Stimulated activated CD8-positive, alpha-beta memory T cell treated with anti-CD3 and anti-CD28 coated beads, Interleukin-15, amount 100 ng/mL, for 1 hour (primary cell): Measurements from ENCODE around the gene KIF4A.
A peak's percentile ranks its signal among the peaks of the same experiment; 100 is the strongest.
"Not testable (repeated sequence)": the region's sequence is repeated elsewhere in the genome, so short reads cannot be mapped to it uniquely, and the experiment has no call there.

ENCODE experiments used
- DNase-seq: peaks from one replicate; pipeline ENCODE4 v3.0.0-alpha.2; 2020; ENCODE audit warnings: low read depth

Gene KIF4A, protein sequence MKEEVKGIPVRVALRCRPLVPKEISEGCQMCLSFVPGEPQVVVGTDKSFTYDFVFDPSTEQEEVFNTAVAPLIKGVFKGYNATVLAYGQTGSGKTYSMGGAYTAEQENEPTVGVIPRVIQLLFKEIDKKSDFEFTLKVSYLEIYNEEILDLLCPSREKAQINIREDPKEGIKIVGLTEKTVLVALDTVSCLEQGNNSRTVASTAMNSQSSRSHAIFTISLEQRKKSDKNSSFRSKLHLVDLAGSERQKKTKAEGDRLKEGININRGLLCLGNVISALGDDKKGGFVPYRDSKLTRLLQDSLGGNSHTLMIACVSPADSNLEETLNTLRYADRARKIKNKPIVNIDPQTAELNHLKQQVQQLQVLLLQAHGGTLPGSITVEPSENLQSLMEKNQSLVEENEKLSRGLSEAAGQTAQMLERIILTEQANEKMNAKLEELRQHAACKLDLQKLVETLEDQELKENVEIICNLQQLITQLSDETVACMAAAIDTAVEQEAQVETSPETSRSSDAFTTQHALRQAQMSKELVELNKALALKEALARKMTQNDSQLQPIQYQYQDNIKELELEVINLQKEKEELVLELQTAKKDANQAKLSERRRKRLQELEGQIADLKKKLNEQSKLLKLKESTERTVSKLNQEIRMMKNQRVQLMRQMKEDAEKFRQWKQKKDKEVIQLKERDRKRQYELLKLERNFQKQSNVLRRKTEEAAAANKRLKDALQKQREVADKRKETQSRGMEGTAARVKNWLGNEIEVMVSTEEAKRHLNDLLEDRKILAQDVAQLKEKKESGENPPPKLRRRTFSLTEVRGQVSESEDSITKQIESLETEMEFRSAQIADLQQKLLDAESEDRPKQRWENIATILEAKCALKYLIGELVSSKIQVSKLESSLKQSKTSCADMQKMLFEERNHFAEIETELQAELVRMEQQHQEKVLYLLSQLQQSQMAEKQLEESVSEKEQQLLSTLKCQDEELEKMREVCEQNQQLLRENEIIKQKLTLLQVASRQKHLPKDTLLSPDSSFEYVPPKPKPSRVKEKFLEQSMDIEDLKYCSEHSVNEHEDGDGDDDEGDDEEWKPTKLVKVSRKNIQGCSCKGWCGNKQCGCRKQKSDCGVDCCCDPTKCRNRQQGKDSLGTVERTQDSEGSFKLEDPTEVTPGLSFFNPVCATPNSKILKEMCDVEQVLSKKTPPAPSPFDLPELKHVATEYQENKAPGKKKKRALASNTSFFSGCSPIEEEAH

DNA sequence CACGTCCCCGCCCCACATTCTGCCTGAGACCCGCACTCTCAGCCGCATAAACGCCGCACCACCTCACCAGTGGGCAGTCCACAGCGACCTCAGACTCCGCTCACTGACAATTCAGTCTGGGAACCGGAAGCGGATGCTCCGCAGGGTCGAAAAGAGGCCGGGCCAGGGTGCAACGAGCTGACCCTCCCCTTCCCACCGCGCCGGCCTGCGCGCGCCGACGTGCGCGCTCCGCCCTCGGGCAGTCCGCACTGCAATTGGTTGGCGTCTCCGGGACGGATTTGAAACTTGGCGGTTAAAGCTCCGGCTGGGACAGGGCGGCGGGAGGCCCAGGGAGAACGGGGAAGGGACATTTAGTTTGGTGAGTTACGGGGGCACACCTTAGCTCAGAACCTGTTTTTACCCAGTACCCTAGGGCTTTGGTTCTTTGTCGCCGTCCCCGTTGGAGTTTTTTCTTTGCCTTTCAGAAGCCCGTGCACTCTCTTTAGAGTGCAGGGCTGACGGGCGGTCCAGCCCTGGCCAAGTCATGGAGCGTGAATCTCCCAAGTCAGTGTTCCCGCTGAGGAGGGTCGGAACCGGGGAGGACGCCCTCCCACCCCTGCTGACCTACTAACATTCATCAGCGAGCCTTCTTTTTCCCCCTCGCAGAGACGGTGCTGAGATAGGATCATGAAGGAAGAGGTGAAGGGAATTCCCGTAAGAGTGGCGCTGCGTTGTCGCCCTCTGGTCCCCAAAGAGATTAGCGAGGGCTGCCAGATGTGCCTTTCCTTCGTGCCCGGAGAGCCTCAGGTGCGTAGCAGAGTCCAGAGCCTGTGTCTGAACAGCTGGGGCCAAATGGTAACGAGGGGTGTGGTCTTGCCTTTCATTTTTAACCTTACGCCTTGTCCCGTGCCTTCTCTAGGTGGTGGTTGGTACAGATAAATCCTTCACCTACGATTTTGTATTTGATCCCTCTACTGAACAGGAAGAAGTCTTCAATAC lies at the start of gene KIF4A, which contains the start of gene PDZD11:
Gene KIF4A, plus strand, starts transcription at position 312 of the 978 bp plus-strand sequence. Its CDS starts 355 bp downstream, at position 667.
Gene PDZD11, minus strand, starts transcription at position 135 of the 978 bp plus-strand sequence. CDS start 586 bp downstream, outside the sequence.
- DNase-seq = peak; percentile 40

- DNase-seq = no peak
Measured at GRCh38 chrX:70240751-70241150, 49.2 kb upstream of the KIF4A start.

DNA sequence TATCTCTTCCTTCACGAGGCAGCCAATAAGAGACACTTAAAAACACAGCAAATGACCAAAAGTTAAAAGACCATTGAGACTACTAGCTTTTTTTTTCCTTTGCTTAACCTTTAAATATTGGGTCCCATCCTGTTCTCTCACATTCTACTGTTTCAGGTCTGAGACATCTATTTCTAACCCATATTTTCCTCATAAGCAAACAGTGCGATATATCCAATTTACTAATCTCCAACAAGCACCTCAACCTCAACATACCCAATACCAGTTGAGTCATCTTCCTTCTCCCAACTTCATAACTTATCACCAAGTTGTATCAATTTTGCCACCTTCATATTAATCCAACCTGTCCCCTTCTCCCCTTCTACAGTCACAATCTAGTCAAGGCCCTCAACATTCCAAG lies 48.4 kb upstream of the KIF4A start:
- DNase-seq = no peak

DNA sequence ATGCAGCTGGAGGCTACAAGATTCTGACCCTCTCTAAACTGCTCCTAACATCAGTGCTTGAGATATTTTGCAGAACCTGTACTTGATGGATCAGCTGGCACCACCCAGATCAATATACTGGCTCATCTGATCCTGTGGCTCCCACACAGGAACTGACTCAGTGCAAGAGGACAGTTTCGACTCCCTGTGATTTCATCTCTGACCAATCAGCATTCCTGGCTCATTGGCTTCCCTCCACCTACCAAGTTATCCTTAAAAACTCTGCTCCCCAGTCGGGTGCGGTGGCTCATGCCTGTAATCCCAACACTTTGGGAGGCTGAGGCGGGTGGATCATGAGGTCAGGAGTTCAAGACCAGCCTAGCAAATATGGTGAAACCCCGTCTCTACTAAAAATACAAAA lies 46.3 kb upstream of the KIF4A start:
- not testable (repeated sequence) for DNase-seq

- DNase-seq = no peak
Measured at GRCh38 chrX:70244881-70245280, 45.0 kb upstream of the KIF4A start.

DNA sequence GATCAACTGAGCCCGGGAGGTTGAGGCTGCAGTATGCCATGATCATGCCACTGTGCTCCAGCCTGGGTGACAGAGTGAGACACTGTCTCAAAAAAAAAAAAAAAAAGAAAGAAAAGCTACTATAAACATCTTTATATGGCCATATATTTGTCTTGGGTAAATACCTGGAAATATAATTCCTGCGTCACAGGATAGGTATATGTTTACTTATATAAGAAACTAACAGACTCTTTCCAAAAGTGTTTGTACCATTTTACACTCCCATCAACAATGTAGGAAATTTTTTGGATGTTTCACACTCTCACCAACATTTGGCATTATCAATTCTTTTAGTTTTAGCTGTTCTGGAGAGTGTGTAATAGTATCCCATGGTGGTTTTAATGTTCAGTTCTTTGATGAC lies 42.7 kb upstream of the KIF4A start:
- DNase-seq = no peak

GRCh38 chrX:70252491-70252890 lies 37.4 kb upstream of the KIF4A start:
- DNase-seq = no peak

DNA sequence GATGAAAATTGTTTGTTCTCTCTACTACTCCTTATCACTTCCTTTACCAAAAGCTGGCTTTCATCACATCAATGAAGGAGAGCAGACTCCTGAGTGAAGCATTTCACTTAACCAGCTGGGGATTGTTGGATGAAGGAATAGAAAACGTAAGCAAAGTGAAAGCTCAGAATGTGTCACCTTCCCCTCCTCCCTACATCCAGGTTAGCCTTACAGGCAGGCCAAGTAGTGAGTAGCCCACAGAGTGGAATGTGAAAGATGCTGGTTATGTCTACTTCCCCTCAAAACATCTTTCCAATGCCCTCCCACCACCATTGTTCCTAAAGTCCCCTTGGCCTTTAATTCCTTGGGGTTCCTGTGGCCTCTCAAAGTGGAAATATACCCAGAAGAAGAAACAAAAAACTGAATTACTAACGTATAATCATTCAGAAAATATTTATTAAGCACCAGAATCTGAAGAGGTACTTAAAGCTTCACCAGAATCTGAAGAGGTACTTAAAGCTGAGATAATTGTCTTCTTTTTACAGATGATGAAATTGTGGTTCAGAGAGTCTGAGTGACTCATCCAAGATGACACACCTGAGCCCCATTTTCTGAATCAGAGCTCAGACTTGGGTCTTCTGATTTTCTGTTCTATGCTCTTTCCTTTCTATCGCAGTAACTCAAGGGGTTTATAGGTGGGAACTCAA lies 36.4 kb upstream of the KIF4A start:
- DNase-seq = no peak

GRCh38 chrX:70254063-70254400 lies 35.9 kb upstream of the KIF4A start:
- DNase-seq = no peak

- no peak for DNase-seq
Measured at GRCh38 chrX:70254909-70255308, 35.0 kb upstream of the KIF4A start.

- no peak for DNase-seq
Measured at GRCh38 chrX:70255452-70255851, 34.5 kb upstream of the KIF4A start.

GRCh38 chrX:70257423-70258288 lies 32.2 kb upstream of the KIF4A start:
- DNase-seq = no peak

GRCh38 chrX:70260104-70260503 lies 29.8 kb upstream of the KIF4A start, which contains the start of gene P2RY4:
TSS of gene P2RY4 (minus strand) at chrX:70260204. CDS start at chrX:70259624, 580 bp downstream.
- DNase-seq = no peak

DNA sequence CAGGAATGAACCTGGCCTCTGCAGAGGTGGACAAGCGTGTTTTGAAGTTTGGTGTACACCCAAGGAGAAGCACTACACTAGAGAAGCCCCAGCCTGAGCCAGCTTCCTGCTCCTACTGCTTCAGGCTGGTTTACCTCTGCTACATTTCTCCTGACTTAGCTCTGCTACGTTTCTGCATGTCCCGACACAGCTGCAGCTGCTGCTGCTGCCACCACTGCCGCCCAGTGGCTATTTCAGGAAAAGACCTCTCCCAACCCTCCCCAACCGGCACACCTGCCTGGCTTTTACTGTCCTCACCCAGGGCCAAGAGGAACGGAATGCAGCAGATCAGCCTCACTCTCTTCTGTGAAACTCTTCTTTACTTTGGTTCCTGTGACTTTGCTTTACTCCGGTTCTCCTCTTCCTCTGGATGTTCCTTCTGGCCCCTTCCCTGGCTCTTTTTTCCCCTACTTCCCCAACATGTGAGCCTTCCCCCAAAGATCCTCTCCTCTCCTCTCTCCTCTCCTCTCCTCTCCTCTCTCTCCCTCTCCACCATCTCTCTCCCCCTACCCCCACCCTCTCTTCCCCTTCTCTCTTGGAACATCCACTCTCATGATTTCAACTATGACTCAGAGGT lies 26.8 kb upstream of the KIF4A start:
- no peak for DNase-seq

DNA sequence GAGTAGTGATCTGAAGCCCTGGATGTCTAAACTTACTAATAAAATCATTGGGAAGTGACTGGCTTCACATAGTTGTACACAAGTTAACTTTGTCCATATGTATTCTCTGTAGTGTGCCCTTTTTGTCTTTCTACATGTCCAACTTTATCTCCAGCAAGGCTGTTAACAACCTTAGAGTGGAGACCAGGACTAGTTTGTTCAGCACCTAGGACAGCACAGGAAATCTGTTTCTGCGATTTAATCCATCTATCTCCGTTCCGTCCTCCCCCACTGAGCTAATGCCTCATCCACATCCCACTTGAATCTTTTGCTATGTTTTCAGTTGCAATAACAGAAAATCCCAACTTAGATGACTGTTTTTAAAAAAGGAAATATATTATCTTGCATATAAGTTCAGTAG lies 25.1 kb upstream of the KIF4A start:
- DNase-seq = no peak

DNA sequence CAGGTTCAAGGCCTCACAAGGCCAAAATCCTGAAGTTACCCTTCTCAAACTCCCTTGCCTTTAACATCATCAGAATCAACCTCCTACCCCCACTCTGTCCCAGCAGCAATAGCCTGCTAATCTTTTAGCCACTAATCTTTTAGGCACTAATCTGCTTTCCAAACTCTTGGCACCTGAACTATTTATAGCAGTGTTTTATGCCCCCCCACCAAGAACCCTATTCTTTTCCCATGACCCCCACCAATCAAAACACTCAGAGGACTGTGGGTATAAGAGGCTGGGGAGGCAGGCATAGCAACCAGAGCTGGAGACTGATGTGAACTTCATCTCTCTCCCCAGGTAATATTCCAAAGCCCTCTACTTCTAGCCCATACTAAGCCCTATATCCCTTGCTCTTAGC lies 21.9 kb upstream of the KIF4A start, which contains the start of gene ARR3:
Gene ARR3, plus strand, starts transcription at position 301 of the 400 bp plus-strand sequence. CDS start 1,052 bp downstream, outside the sequence.
- DNase-seq = no peak

DNA sequence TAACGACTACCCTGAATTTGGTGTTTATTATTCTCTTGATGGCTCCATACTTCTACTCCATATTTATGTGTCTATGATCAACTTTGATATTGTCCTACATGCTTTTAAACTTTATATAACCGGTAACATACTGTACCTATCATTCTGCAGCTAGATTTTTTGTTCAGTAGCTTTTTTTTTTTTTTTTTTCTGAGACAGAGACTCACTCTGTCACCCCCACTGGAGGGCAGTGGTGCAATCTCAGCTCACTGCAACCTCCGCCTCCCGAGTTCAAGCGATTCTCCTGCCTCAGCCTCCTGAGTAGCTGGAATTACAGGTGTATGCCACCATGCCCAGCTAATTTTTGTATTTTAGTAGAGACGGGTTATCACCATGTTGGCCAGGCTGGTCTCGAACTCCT lies 15.9 kb upstream of the KIF4A start:
- not testable (repeated sequence) for DNase-seq

GRCh38 chrX:70279081-70279480 lies 10.8 kb upstream of the KIF4A start:
- no peak for DNase-seq

DNA sequence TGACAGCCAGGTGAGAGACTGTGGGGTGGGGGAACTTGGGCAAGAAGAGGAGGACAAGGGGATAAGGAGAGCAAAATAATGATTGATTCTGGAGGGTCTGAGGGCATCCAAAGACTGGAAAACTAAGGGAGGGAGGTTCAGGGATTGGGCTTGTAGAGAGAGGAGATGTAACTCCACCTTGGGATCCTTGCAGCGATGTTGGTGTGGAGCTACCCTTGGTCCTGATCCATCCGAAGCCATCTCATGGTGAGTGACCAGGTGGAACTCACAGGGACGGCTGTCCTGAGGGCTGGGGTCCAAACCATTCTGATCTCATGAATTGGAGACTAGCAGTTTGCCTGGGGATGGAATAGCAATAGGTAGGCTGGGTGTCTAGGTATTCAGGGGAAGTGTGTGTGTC lies 9.3 kb upstream of the KIF4A start:
- DNase-seq = no peak
